Activated T-helper 2 cell treated with anti-CD3 and anti-CD28 coated beads, Interferon-gamma antibody, Interleukin-2, Interleukin-4, amounts not matched to agents 10 μg/mL and 5 μg/mL and 100 μg/mL, durations not matched to agents 14 hours and 24 hours and 36 hours (primary cell): Measurements from ENCODE around the gene RHOD. TPM values are rescaled to one million over a fixed set of nuclear protein-coding genes. Genes with fewer than 3 reads are reported as not detected.

Experiments used
- DNase-seq: peaks from one replicate; pipeline ENCODE4 v3.0.0; 2021; ENCODE audit warnings: low spot score
- H3K27ac Mint-ChIP-seq: one replicate; pipeline ENCODE4 v1.8.0; 2021; ENCODE audit warnings: mixed read lengths
- H3K27me3 Mint-ChIP-seq: one replicate; pipeline ENCODE4 v1.8.0; 2021; ENCODE audit warnings: low read depth, mixed read lengths
- H3K36me3 Mint-ChIP-seq: one replicate; pipeline ENCODE4 v1.8.0; 2021; ENCODE audit warnings: low read depth, mixed read lengths
- H3K4me1 Mint-ChIP-seq: one replicate; pipeline ENCODE4 v1.8.0; 2021; ENCODE audit warnings: low read depth, mixed read lengths
- H3K4me3 Mint-ChIP-seq: one replicate; pipeline ENCODE4 v1.8.0; 2021; ENCODE audit warnings: low read depth, mild to moderate bottlenecking, moderate library complexity, mixed read lengths
- H3K9me3 Mint-ChIP-seq: one replicate; pipeline ENCODE4 v1.8.0; 2021; ENCODE audit warnings: mixed read lengths
- intact Hi-C: fragments of 100-400 bp; cut with micrococcal nuclease; formaldehyde crosslinking; loops from one replicate; pipeline ENCODE4 v1.15.1; 2023
- total RNA-seq: library from RNA; stranded (reverse); gene quantifications from 2 replicates; pipeline ENCODE4 v1.2.3, GENCODE V29; 2022

Gene RHOD
- total RNA-seq, 1 donor from 2014 or later: 0.30 TPM

DNA sequence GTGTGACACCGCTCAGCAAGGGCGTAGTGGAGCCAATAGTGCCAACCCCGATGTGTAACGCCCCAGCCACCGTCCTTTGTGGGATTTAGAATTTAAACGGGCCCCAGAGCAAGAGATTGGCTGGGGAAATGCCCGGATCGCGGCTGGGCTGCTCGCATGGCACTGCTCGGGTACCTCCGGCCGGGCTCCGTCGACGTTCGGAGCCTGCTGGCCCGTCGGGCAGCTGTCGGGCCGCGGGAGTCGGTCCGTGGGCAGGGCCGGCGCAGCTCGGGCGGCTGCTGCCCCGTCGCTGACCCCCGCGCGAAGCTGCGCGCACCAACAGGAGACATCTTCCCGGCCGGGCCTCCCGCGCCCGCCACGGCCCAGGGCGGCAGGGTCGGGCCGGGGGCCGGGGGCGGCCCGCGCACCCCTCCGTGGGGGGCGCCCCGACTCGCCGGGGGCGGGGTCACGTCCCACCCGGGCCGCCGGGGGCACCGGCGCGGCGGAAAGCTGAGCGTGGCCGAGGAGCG is 61.1 kb downstream of the RHOD start:
- intact Hi-C loops: loop anchor here (2.0 to 10.0 kb wide), 3 partner anchors 123 to 503 kb away; partner anchors contain the start of gene RBM14
- peak; percentile 14 for DNase-seq
- H3K4me1 Mint-ChIP-seq: peaks cover 21% of the 10 kb centered on the region
- no peaks in the 10 kb centered on the region for H3K9me3 Mint-ChIP-seq
- peaks cover 4% of the 10 kb centered on the region for H3K27me3 Mint-ChIP-seq
- peak overlapping the region; percentile 69 for H3K4me3 Mint-ChIP-seq
- peaks cover 25% of the 10 kb centered on the region for H3K36me3 Mint-ChIP-seq
- peak overlapping the region; percentile 28 for H3K27ac Mint-ChIP-seq

- H3K9me3 Mint-ChIP-seq: no peaks in the 10 kb centered on the region
- peaks cover 30% of the 10 kb centered on the region for H3K36me3 Mint-ChIP-seq
- DNase-seq: peak; percentile 55
- intact Hi-C loops: loop anchor here (2.0 to 10.0 kb wide), 3 partner anchors 123 to 503 kb away; partner anchors contain the start of gene RBM14
- peaks cover 4% of the 10 kb centered on the region for H3K27me3 Mint-ChIP-seq
- peaks cover 19% of the 10 kb centered on the region for H3K4me1 Mint-ChIP-seq
- peak overlapping the region; percentile 75 for H3K4me3 Mint-ChIP-seq
- H3K27ac Mint-ChIP-seq: no peak overlapping the region
Observed at GRCh38 chr11:67118181-67118766, 61.6 kb downstream of the RHOD start.

DNA sequence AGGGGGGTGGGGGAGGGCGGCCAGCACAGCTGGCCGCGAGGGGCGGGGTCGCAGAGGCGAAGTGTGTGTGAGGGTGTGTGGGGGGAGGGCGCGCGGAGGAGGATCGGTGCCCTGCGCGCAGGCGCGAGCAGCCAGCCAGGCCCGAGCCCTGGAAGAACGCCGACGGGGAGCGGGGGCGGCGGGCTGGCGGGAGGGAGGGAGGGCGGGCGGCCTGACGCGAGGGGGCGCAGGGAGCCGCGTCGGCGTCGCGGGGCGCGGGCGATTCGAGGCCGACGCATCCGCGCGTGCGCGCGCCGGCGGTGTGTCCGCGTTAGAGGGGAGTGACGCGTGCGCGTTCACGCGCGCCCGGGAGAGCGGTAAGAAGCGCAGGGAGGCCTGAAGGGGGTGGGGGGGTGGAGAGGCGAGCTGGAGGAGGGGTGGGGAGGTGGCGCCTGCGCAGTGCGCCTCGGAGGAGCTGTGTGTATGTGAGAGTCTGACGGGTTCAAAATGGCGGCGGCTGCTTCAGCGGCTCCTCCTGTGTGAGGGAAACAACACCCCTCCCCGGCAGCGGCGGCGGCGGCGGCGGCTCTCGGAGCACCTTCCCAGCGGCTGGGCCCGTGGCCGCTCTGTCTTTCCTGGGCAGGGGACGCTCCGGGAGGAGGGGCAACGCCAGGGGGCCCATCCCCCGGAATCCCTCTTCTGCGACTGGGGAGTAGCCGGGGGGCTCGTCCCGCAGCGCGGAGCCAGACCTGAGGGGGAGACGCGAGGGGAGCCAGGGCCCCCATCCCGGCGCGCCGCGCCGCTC is 62.3 kb downstream of the RHOD start, which contains the start of gene KDM2A:
Gene KDM2A (plus strand): TSS at position 463 of the 784 bp plus-strand sequence. CDS start 2,054 bp downstream, outside the sequence.
- Mint-ChIP-seq H3K4me1 (peaks cover 17% of the 10 kb centered on the region), H3K27me3 (peaks cover 2% of the 10 kb centered on the region), H3K27ac (peak within 1 kb of the TSS; percentile 93), H3K9me3 (no peaks in the 10 kb centered on the region), H3K4me3 (peak within 1 kb of the TSS; percentile 99), H3K36me3 (peaks cover 37% of the 10 kb centered on the region)
- intact Hi-C loops: loop anchor here (2.0 to 10.0 kb wide), 3 partner anchors 122 to 504 kb away; partner anchors contain the start of gene RBM14
- DNase-seq: peak; percentile 96

DNA sequence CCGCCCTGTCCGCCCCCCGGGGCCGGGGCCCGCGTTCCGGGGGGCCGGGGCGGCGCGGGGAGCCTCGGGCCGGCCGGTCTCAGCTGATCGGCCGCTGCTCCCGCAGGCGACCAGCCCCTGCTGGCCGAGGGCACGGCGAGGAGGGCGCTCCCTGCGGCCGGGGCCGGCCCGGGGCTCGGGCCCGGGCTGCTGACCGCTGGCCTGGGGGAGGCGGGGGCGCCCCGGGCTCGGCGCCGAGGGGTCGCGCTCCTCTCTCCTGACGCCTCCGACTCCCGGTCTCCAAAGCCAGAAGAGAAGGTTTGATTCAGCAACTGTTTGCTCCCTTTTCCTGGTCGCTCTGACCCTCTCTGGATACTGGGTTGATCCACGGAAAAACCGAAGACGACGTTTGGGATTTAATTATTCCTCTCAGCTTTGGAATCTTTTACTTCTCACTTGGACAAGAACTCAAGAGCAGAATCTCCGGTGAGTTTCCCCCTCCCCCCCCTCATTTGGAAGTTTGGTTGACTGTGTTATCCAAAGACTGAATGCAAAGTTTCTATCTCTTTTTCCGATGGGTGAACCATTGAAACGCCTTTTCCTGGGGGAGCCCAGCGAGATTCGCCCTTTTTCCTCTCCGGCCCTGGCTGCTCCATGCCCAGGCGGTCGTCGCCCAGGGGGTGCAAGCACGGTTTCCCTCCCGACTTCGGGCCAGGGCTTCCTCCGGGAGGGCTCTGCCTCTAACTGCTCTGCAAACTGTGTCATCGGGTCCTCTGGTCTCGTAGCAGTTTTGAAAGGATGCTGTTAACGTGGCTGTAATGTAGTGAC is 63.1 kb downstream of the RHOD start:
- peak; percentile 22 for DNase-seq
- peak overlapping the region; percentile 99 for H3K4me3 Mint-ChIP-seq
- H3K9me3 Mint-ChIP-seq: no peaks in the 10 kb centered on the region
- H3K4me1 Mint-ChIP-seq: peaks cover 17% of the 10 kb centered on the region
- H3K36me3 Mint-ChIP-seq: peaks cover 37% of the 10 kb centered on the region
- H3K27ac Mint-ChIP-seq: peak overlapping the region; percentile 93
- intact Hi-C loops: loop anchor here (2.0 to 10.0 kb wide), 4 partner anchors 43 to 505 kb away; partner anchors contain the start of gene RBM14
- no peaks in the 10 kb centered on the region for H3K27me3 Mint-ChIP-seq

DNA sequence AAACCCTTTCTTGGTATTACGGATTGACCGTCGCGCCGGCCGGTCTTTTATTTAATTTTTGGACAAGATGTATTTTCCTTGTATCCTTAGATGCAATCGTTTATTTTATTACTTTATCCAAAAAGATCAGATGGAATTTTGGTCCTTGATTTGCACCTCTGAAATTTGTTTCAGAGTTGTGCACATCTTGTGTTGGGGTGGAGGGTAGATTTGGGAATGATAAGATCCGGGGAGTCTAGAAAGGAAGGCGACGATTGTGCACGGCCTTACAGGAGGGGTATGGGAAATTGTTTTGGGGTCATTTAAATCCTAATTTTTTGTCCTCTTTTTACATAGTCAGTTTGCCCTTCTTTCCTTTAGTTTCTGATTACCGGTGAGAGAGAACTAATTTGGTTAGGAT is 63.8 kb downstream of the RHOD start:
- Mint-ChIP-seq H3K27ac (peak overlapping the region; percentile 93), H3K4me1 (peaks cover 17% of the 10 kb centered on the region), H3K9me3 (no peaks in the 10 kb centered on the region), H3K27me3 (no peaks in the 10 kb centered on the region), H3K4me3 (peak overlapping the region; percentile 99), H3K36me3 (peaks cover 42% of the 10 kb centered on the region)
- DNase-seq: no peak
- intact Hi-C loops: loop anchor here (5.0 kb wide), 1 partner anchor 42 kb away; no protein-coding TSS in a partner anchor

DNA sequence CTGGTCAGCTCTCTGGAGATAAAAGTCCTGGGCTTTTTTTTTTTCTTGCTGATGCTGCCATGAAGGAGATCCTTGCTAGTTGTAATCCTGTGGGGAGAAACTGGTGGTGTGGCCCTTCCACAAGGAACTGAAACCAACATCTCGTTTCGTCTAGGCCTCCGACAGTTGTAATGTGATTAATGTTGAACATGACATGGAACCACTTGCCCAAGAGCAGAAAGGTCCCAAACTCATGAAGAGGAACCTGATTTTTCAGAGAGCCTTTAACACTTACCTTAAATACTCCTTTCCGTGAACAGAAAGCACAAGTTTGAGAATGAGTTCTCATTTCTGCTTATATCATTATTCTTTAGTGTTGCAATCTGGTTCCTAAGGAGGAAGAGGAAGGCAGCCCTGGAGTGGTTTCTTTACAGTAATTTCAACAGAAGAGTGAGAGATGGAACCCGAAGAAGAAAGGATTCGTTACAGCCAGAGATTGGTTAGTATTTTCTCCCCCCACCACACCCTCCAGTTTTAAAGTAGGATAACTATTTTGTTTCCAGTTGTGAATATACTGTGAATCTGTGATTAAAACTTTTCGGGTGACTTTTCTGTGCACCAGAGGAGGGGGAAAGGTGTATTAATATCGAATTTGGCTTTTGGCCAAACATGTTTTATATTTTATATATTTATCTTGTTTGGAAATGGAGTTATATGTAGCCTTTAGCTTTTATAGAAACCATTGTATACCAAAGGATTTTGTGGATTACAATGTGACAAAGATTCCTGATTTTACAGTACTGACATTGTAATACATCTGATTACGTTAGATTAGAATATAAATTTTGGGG is 64.4 kb downstream of the RHOD start:
- H3K27me3 Mint-ChIP-seq: no peaks in the 10 kb centered on the region
- H3K27ac Mint-ChIP-seq: peak overlapping the region; percentile 93
- H3K4me3 Mint-ChIP-seq: peak overlapping the region; percentile 99
- no peak for DNase-seq
- intact Hi-C loops: loop anchor here (5.0 kb wide), 1 partner anchor 41 kb away; no protein-coding TSS in a partner anchor
- no peaks in the 10 kb centered on the region for H3K9me3 Mint-ChIP-seq
- H3K36me3 Mint-ChIP-seq: peaks cover 44% of the 10 kb centered on the region
- peaks cover 17% of the 10 kb centered on the region for H3K4me1 Mint-ChIP-seq

Other genes starting within 250 kb of the RHOD start
- gene RCE1, start 213.4 kb upstream of the RHOD start, total RNA-seq: 27.5 and 27.8 TPM in 2 replicates
- 48.9 and 50.3 TPM in 2 replicates for gene LRFN4, start 199.8 kb upstream of the RHOD start, total RNA-seq
- gene PC, start 98.5 kb upstream of the RHOD start, total RNA-seq: 15.4 and 18.0 TPM in 2 replicates
- gene C11orf86, start 81.5 kb upstream of the RHOD start, total RNA-seq: not detected in 2 replicates
- gene SYT12, start 33.7 kb upstream of the RHOD start, total RNA-seq: not detected in 2 replicates
- gene KDM2A, start 62.4 kb downstream of the RHOD start, total RNA-seq: 96.0 and 107 TPM in 2 replicates
- gene GRK2, start 209.6 kb downstream of the RHOD start, total RNA-seq: 282 and 287 TPM in 2 replicates
- gene ANKRD13D, start 232.5 kb downstream of the RHOD start, total RNA-seq: 119 and 135 TPM in 2 replicates
- gene SSH3, start 246.7 kb downstream of the RHOD start, total RNA-seq: 12.1 and 16.2 TPM in 2 replicates